Germinal center (tissue), 1 donor: ENCODE measurements around the gene CHSY1.

Experiments used
- DNase-seq: peaks from one replicate; pipeline ENCODE4 v3.0.0; 2012; ENCODE audit warnings: mixed read lengths, low spot score

Gene CHSY1

GRCh38 chr15:101150723-101151040, 101.2 kb downstream of the CHSY1 start:
- DNase-seq, result no peak

- DNase-seq, result no peak
Measured at GRCh38 chr15:101149864-101150722, 101.8 kb downstream of the CHSY1 start.

- DNase-seq, result no peak
Measured at GRCh38 chr15:101148881-101149664, 102.8 kb downstream of the CHSY1 start.

GRCh38 chr15:101148166-101148880, 103.5 kb downstream of the CHSY1 start:
- no peak for DNase-seq

GRCh38 chr15:101147181-101147580, 104.7 kb downstream of the CHSY1 start:
- no peak for DNase-seq

- no peak for DNase-seq
Measured at GRCh38 chr15:101146118-101146702, 105.6 kb downstream of the CHSY1 start.

- DNase-seq, result no peak
Measured at GRCh38 chr15:101145362-101145761, 106.5 kb downstream of the CHSY1 start.

- DNase-seq, result no peak
Measured at GRCh38 chr15:101143321-101143720, 108.5 kb downstream of the CHSY1 start.

- no peak for DNase-seq
Measured at GRCh38 chr15:101142711-101143110, 109.1 kb downstream of the CHSY1 start.

- no peak for DNase-seq
Measured at GRCh38 chr15:101141926-101142527, 109.8 kb downstream of the CHSY1 start.

GRCh38 chr15:101140697-101141065, 111.2 kb downstream of the CHSY1 start:
- no peak for DNase-seq

GRCh38 chr15:101139986-101140696, 111.7 kb downstream of the CHSY1 start:
- peak; percentile 54 for DNase-seq

- DNase-seq, result no peak
Measured at GRCh38 chr15:101138913-101139880, 112.7 kb downstream of the CHSY1 start.

GRCh38 chr15:101138086-101138660, 113.7 kb downstream of the CHSY1 start:
- no peak for DNase-seq

GRCh38 chr15:101137312-101137940, 114.4 kb downstream of the CHSY1 start:
- DNase-seq, result no peak

- no peak for DNase-seq
Measured at GRCh38 chr15:101136381-101137268, 115.2 kb downstream of the CHSY1 start.

GRCh38 chr15:101135532-101136166, 116.2 kb downstream of the CHSY1 start:
- no peak for DNase-seq

- no peak for DNase-seq
Measured at GRCh38 chr15:101134780-101135179, 117.1 kb downstream of the CHSY1 start.
